OCI-LY1 (cell line): ENCODE data around the gene BCL10.

Experiments used
- H2AFZ ChIP-seq: fragments of 200-600 bp; sonication (generic), shearing (Covaris generic); 2 replicates; pipeline ENCODE4 v1.6.0; 2014; ENCODE audit warnings: antibody characterized with exemption, mild to moderate bottlenecking, low read length
- H3F3A ChIP-seq: fragments of 200-600 bp; sonication (generic), shearing (Covaris generic); 2 replicates; pipeline ENCODE4 v1.6.0; 2014; ENCODE audit warnings: mild to moderate bottlenecking, antibody characterized with exemption, low read length, moderate library complexity; ENCODE audit not compliant: insufficient read depth
- H3K27ac ChIP-seq: fragments of 200-600 bp; sonication (generic); 2 replicates; pipeline ENCODE4 v1.5.1; 2014; ENCODE audit warnings: low read length, mixed run types, mild to moderate bottlenecking, low read depth; ENCODE audit not compliant: poor library complexity, severe bottlenecking
- H3K27me3 ChIP-seq: fragments of 200-600 bp; sonication (generic); 2 replicates; pipeline ENCODE4 v1.6.0; 2014; ENCODE audit warnings: antibody characterized with exemption, mild to moderate bottlenecking, low read length, moderate library complexity; ENCODE audit not compliant: insufficient read depth
- H3K36me3 ChIP-seq: fragments of 200-600 bp; sonication (generic); 2 replicates; pipeline ENCODE4 v1.6.1; 2014; ENCODE audit warnings: mild to moderate bottlenecking, antibody characterized with exemption, low read length, moderate library complexity, mixed read lengths; ENCODE audit not compliant: insufficient read depth
- H3K4me1 ChIP-seq: fragments of 200-600 bp; sonication (generic); 2 replicates; pipeline ENCODE4 v1.5.1; 2014; ENCODE audit warnings: mild to moderate bottlenecking, low read length, moderate library complexity; ENCODE audit not compliant: insufficient read depth, severe bottlenecking
- H3K4me2 ChIP-seq: fragments of 200-600 bp; sonication (generic), shearing (Covaris generic); 2 replicates; pipeline ENCODE4 v1.6.1; 2014; ENCODE audit warnings: low read length
- H3K4me3 ChIP-seq: fragments of 200-600 bp; sonication (generic); 2 replicates; pipeline ENCODE4 v1.5.1; 2014; ENCODE audit warnings: low read length, low read depth, mild to moderate bottlenecking, mixed read lengths; ENCODE audit not compliant: poor library complexity, severe bottlenecking
- H3K79me2 ChIP-seq: fragments of 200-600 bp; shearing (Covaris generic); 2 replicates; pipeline ENCODE4 v1.6.1; 2016; ENCODE audit warnings: mixed run types, low read length, mixed read lengths; ENCODE audit not compliant: insufficient read depth
- H3K9ac ChIP-seq: fragments of 200-600 bp; sonication (generic), shearing (Covaris generic); 2 replicates; pipeline ENCODE4 v1.6.1; 2014; ENCODE audit warnings: mild to moderate bottlenecking, low read length, mixed read lengths
- H3K9me2 ChIP-seq: fragments of 200-600 bp; sonication (generic), shearing (Covaris generic); 2 replicates; pipeline ENCODE4 v1.6.1; 2014; ENCODE audit warnings: low read depth, mild to moderate bottlenecking, low read length, mixed read lengths
- H3K9me3 ChIP-seq: fragments of 200-600 bp; shearing (Covaris generic); 2 replicates; pipeline ENCODE4 v1.6.1; 2014; ENCODE audit warnings: low read length, mixed read lengths
- H4K20me1 ChIP-seq: fragments of 200-600 bp; sonication (generic), shearing (Covaris generic); 2 replicates; pipeline ENCODE4 v1.6.0; 2016; ENCODE audit warnings: mild to moderate bottlenecking, low read length; ENCODE audit not compliant: insufficient read depth
- EZH2 ChIP-seq: fragments of 200-600 bp; sonication (generic), shearing (Covaris generic); IDR thresholded peaks from 2 replicates; pipeline ENCODE4 v1.8.0; 2017; ENCODE audit warnings: borderline replicate concordance, mixed run types, mild to moderate bottlenecking, antibody characterized with exemption, low read length, moderate library complexity, mixed read lengths
- TF ChIP-seq, protein P1 (sequence below): fragments of 200-600 bp; sonication (generic), shearing (Covaris generic); IDR thresholded peaks from 2 replicates; pipeline ENCODE4 v1.5.1; 2017; ENCODE audit warnings: mild to moderate bottlenecking, antibody characterized with exemption, low read length, moderate library complexity, mixed read lengths

Gene BCL10

DNA sequence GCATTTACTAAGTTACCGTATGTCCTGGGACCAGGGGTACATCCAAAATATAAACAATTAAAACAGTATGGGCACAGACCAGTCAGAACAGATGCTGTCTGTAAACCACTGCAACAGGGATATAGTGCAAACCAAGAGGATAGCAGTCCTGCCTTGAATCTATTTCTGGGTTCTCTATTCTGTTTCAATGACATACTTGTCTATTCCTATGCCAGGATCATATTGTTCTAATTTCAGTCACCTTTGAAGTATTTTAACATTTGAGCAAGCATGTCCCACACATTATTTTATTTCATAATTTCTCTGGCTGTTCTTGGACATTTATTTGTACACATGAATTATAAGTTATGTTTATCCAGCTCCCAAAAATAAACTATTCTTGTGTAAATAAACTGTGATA lies 47.5 kb downstream of the BCL10 start:
- no peaks in the 10 kb centered on the region for H3K9me3 ChIP-seq
- H3K4me1 ChIP-seq, result no peaks in the 10 kb centered on the region
- H3F3A ChIP-seq, result no peaks in the 10 kb centered on the region
- H3K27me3 ChIP-seq, result no peaks in the 10 kb centered on the region
- H3K4me2 ChIP-seq, result no peak overlapping the region
- no peaks in the 10 kb centered on the region for H3K79me2 ChIP-seq
- TF ChIP-seq EZH2, result no peak
- TF ChIP-seq, protein P1, sequence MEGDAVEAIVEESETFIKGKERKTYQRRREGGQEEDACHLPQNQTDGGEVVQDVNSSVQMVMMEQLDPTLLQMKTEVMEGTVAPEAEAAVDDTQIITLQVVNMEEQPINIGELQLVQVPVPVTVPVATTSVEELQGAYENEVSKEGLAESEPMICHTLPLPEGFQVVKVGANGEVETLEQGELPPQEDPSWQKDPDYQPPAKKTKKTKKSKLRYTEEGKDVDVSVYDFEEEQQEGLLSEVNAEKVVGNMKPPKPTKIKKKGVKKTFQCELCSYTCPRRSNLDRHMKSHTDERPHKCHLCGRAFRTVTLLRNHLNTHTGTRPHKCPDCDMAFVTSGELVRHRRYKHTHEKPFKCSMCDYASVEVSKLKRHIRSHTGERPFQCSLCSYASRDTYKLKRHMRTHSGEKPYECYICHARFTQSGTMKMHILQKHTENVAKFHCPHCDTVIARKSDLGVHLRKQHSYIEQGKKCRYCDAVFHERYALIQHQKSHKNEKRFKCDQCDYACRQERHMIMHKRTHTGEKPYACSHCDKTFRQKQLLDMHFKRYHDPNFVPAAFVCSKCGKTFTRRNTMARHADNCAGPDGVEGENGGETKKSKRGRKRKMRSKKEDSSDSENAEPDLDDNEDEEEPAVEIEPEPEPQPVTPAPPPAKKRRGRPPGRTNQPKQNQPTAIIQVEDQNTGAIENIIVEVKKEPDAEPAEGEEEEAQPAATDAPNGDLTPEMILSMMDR, result no peak
- H3K27ac ChIP-seq, result no peak overlapping the region
- no peak overlapping the region for H3K9ac ChIP-seq
- no peaks in the 10 kb centered on the region for H3K36me3 ChIP-seq
- H3K4me3 ChIP-seq, result no peak overlapping the region
- no peaks in the 10 kb centered on the region for H3K9me2 ChIP-seq
- no peaks in the 10 kb centered on the region for H4K20me1 ChIP-seq
- no peak overlapping the region for H2AFZ ChIP-seq

DNA sequence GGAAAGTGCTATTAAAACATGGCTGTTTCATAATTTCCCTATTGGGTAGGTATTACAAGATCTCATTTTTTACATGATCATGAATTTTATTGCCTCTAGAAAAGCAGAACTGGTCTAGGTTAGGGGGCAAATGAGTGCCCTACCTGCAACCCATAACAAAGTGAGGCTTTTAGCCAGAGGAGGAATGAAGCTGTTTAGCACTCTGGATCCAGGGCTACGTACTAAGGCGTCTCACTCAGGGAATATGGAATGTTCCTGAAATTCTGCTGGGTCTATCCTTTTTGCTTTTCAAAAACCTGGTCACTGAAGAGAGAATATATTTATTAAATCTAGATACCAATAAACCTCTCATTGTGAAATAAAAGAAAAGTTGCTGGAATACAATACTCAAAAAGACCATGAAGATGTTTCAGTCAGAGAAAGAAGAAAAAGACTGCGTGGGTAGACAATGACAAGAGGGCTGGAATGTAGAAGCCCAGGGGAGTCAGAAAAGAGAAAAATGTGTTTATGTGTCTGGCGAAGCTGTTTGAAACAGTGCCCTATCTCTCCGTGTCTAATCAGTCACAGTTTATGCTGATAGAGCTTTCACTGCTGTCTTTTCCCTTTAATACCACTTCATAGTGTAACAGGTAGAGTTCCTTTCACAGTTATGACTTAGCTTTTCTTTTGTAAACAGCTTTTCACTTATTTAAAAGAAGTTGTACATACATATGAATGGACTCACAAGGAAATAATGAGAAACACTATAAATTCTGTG lies 50.6 kb downstream of the BCL10 start:
- Histone ChIP-seq H3K79me2 (no peaks in the 10 kb centered on the region), H3K9me2 (no peaks in the 10 kb centered on the region), H4K20me1 (no peaks in the 10 kb centered on the region), H3F3A (no peaks in the 10 kb centered on the region), H3K27me3 (no peaks in the 10 kb centered on the region), H3K27ac (no peak overlapping the region), H3K9me3 (no peaks in the 10 kb centered on the region), H3K4me1 (no peaks in the 10 kb centered on the region), H3K4me2 (no peak overlapping the region), H3K9ac (no peak overlapping the region), H3K4me3 (no peak overlapping the region), H3K36me3 (no peaks in the 10 kb centered on the region), H2AFZ (no peak overlapping the region)
- no peak for TF ChIP-seq EZH2
- TF ChIP-seq, protein P1, result no peak

DNA sequence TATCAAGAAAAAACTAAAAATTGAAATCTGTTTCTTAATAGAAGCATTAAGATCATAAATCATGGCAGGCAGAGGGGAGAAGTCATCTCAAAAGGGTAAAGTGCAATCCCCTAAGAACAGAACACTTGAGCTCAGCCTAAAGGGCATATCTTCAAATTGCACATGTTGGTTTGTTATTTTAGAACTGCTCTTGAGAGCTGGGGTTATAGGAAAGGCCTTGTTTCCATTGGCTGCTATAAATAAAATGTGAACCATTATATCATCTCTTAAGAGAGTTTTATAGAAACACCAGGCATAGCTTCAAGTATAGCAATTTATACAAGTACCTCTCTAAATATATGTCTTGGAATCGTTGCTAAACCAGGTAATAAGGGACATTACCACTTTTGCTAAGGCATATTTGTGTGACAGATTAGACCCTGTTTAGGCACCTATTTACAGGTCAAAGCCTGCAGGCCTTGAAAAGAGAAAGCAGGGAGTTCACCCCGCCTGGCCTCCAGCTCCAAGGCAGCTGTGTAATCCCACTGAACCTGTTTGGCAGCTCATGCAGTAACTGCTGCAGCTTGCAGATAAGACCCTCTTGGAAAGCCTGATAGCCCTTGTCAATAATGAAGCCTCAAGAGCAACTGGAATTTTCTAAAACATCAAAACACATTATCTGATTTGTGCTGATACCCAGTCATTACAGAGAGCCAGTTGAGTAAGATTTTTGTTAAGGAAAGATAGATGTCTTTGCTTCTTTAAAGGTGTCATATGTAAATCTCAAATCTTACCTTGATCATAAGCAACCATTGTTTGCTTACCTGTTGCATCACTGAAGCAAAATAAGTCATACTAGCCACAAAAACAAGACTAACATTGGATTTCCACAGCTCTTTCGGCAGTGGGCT lies 51.5 kb downstream of the BCL10 start:
- H2AFZ ChIP-seq, result no peak overlapping the region
- H3K36me3 ChIP-seq, result no peaks in the 10 kb centered on the region
- no peaks in the 10 kb centered on the region for H4K20me1 ChIP-seq
- no peaks in the 10 kb centered on the region for H3K27me3 ChIP-seq
- no peak overlapping the region for H3K4me2 ChIP-seq
- H3K4me1 ChIP-seq, result no peaks in the 10 kb centered on the region
- no peaks in the 10 kb centered on the region for H3K9me3 ChIP-seq
- no peak overlapping the region for H3K27ac ChIP-seq
- no peak overlapping the region for H3K4me3 ChIP-seq
- no peaks in the 10 kb centered on the region for H3K79me2 ChIP-seq
- H3F3A ChIP-seq, result no peaks in the 10 kb centered on the region
- no peak overlapping the region for H3K9ac ChIP-seq
- no peaks in the 10 kb centered on the region for H3K9me2 ChIP-seq
- no peak for TF ChIP-seq EZH2
- TF ChIP-seq, protein P1, result no peak
